Glomerular endothelial cell (primary cell): ENCODE results near the gene IFI6. TPM values are rescaled to one million over a fixed set of nuclear protein-coding genes. Genes with fewer than 3 reads are reported as not detected.
"Not testable (repeated sequence)": the region's sequence is repeated elsewhere in the genome, so short reads cannot be mapped to it uniquely, and the experiment has no call there.

Experiments
- DNase-seq: peaks from one replicate; pipeline ENCODE4 v3.0.0-alpha.2; 2011; ENCODE audit warnings: low read depth, low spot score; ENCODE audit errors: extremely low read depth
- total RNA-seq: library from RNA; depleted of rRNA; stranded (reverse); fragments of >200 nt; gene quantifications from 2 replicates; pipeline ENCODE4 v1.2.3, GENCODE V29; 2015

IFI6 gene
- total RNA-seq, 1 donor from 2014 or later: 277 TPM

GRCh38 chr1:27652111-27652864 is 19.7 kb downstream of the IFI6 start:
- no peak for DNase-seq

DNA sequence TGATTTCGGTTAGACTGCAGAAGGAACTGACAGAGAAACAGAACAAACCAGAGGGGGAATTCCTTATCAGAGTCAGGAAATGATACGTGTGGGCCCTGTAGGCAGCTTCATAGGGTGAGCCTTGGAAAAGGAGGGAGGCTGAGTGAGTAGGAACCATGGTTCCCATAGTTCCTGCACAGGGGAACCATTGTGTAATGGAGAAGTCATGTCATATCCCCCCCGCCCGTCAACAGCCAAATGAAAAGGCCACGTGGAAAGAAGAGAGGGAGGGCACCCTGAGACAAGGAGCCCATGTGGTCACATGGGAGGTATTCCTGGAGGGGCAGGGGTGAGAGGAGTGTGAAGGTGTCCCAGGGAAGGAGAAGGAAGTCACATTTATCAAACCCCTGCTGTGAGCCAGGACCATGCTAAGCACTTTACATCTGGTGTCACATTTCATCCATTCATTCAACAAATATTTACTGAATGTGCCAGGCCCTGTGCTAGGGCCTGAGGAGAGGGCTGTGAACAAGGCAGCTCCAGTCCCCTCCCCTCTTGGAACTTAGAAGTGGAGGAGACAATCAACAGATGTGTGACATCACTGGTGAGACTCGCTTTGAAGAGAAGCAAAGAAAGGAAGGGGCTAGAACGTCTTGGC is 21.3 kb downstream of the IFI6 start:
- DNase-seq: no peak

DNA sequence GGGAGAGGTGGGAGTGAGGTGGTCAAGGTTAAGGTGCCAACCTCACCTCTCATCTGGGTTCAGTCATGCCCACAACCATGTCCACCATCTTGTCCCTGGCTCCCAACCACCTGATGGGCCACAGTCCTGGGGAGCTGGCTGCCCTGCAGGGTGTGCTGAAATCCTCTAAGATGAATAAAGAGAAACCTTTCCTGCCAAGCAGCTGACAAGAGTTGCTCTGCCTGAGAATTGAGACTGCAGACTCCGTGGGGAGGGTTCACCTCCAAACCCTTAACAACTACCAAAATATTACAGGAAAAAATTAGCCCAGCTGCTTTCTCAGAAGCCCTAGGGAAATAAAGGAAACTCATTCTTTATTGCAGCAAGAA is 21.8 kb downstream of the IFI6 start:
- no peak for DNase-seq

DNA sequence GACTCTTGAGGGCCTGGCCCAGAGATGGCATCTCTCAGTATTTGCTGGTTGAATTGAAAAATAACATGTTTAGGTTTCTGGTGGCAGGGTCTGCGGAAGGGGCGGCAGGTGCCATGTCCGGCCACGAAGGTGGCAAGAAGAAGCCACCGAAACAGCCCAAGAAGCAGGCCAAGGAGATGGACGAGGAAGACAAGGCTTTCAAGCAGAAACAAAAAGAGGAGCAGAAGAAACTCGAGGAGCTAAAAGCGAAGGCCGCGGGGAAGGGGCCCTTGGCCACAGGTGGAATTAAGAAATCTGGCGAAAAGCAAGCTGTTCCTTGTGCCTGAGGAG is 22.7 kb downstream of the IFI6 start:
- DNase-seq: no peak

DNA sequence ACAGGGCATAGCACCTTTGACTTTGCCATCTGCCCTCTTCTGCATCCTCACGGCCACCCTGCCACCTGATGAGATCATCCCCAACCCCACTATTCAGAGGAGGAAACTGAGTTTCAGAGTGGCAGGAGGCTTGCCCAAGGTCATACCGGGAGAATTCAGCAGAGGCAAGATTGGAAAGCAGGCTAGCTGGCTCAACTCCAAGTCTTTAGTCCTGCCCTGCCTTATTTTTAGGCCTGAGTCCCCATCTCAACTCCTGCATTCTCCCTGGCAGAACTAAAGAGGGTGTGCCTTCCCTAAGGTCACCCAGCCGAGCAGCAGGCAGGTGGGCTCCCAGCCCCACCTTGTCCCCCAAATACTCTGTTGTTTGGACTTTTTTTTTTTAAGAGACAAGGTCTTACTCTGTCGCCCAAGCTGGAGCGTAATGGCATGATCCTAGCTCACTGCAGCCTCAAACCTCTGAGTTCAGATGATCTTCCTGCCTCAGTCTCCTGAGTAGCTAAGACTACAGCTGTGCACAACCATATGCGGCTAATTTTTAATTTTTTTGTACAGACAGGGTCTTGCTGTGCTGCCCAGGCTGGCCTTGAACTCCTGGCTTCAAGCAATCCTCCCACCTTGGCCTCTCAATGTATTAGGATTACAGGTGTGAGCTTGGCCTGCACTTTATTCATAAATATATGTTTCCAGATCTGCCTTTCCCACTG is 23.2 kb downstream of the IFI6 start:
- DNase-seq: no peak

- no peak for DNase-seq
Observed at GRCh38 chr1:27647328-27647727, 24.7 kb downstream of the IFI6 start.

DNA sequence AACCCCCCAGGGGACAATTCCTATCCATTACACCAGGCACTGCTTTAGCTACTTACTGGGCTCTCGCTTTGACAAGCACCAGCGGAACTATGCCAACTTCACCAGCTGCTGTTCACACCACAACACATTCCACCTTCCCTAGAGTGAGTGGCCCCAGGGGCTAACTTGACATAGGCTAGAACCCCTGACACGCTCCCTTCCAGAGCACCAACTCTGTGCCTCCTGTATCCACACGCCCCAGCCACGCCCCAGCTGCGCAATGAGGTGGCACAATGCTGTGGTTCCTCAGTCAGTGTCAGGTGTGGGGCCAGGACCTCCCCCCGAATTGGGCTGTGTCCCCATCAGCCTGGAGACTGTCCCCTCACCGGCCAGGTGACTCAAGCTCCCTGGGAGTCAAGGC is 25.3 kb downstream of the IFI6 start:
- no peak for DNase-seq

DNA sequence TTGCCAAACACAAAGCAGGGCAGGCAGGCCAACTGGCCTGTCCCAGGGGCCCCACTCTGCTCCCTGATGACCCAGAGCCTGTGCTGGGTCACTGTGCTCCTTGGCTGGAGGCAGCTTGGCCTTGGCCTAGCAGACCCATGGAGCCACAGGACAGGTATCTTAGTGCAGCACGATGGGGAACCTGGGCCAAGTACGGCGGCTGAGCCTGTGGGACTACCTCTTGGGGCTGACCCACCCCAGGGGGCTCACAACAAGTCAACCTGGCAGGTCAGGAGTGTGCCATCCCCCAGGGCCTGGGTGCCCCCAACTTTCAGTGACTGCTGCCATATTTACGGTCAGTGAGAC is 26.9 kb downstream of the IFI6 start:
- DNase-seq: no peak

DNA sequence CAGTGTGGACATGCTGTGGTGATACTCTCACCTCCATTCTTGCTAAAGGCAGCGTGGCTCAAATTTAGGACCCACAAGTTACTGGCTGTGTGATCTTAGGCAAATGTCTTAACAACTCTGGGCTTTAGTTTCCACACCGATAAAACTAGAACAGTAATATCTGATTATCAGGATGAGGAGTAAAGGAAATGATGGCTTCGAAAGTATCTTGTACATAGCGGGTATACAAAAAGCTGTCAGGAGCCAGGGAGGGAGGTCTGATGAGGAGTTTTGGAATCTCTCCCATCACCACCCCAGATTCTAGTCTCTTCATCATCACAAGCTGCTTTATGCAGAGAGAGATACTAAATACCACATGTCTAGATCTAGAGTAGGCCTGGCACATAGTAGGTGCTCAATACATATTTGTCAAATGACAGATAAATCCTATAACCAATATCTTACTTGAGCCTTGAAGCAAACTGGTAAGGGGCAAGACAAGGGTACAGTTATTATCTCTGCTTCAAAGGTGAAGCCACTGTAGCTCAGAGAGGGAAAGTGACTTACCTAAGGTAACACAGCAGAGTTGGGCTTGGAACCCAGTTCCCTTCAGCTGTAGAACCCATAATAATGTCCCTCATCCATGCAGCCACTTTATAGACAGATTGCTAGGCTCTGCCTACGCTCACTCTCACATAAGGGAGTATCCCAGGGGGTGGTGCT is 27.5 kb downstream of the IFI6 start:
- DNase-seq: no peak

DNA sequence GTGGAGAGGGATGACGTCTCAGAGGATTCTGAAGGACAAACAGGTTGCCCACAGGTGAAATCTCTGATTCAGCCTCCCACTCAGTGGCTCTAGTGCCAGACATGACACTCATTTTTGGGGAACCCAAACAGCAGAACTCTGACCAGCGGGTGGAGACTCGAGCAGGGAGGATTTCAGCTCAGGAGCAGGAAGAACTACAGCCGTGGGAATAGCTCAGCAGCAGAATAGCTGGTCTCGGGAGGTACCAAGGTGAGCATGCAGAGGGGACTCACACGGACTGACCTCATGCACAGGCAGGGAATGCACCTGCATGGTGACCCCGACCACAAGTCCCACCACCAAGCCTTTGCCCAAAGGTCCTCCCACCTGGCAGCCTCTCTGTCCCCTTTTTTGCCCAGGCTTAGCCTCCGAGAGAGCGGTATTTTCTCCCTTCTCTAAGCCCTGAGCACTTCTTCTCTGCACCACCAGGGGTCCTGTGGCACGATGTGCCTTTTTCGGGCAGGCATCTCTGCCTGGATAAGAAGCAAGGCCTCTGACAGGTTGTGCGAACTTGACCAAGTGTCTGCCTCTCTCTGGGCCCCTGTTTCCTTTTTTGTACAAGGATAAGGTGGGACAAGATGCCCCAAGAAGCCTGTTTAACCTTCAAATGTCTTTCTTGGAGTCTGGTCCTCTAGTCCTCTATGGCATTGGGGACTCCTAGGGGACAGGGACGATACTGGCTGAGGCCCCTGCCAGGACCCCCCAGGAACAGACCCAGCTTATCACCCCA is 28.2 kb downstream of the IFI6 start:
- DNase-seq: no peak

GRCh38 chr1:27640514-27640913 is 31.5 kb downstream of the IFI6 start:
- not testable (repeated sequence) for DNase-seq

GRCh38 chr1:27638805-27639204 is 33.2 kb downstream of the IFI6 start:
- DNase-seq: no peak

DNA sequence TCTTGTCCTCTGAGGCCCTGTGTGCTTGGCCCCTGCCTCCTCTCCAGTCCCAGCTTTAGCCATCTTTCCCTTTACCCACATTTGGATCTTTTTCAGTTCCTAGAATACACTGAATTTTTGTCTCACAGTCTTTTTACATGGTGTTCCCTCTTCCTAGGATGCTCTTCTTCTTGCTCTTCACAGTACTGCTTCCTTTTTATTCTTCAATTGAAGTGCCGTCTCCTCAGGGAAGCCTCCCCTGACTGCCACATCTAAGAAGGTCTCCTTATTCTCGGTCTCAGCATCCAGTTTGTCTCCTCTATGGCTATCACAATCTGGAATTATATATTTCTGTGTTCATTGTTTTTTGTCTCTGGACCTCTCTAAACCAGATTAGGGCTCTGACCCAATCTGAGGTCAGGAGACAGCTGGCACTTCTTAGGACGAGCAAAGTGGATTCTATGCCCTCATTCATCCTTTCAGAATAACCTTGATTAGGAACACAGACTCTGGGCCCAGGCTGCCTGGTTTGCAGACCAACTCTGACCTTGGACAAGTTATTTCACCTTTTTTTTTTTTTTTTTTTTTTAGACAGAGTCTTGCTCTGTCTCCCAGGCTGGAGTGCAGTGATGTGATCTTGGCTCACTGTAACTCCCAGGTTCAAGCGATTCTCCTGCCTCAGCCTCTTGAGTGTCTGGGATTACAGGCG is 33.8 kb downstream of the IFI6 start:
- DNase-seq: no peak

- DNase-seq: no peak
Observed at GRCh38 chr1:27635396-27636142, 36.4 kb downstream of the IFI6 start.

DNA sequence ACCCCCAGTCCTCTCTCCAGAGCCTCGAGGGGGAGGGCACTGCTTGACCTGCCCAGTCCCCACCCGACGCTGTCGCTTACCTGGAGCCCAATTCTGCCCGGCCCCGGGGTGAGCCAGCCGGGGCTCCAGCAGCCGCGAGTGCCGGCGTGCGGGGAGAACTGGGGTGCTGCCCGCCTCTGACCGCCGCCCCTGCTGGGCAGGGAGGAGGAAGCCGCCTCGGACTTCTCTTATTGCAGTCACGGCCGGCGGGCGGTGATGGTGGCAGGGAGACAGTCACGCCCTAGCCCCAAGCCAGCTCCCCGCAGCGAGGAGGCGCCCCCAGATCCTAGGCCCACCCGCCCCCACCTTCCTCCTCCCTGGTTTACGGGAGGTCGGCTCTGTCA is 37.0 kb downstream of the IFI6 start, which contains the start of gene FGR:
FGR (minus strand) TSS at position 201 of the 383 bp plus-strand sequence. CDS start 11,269 bp downstream, outside the sequence.
- DNase-seq: no peak

DNA sequence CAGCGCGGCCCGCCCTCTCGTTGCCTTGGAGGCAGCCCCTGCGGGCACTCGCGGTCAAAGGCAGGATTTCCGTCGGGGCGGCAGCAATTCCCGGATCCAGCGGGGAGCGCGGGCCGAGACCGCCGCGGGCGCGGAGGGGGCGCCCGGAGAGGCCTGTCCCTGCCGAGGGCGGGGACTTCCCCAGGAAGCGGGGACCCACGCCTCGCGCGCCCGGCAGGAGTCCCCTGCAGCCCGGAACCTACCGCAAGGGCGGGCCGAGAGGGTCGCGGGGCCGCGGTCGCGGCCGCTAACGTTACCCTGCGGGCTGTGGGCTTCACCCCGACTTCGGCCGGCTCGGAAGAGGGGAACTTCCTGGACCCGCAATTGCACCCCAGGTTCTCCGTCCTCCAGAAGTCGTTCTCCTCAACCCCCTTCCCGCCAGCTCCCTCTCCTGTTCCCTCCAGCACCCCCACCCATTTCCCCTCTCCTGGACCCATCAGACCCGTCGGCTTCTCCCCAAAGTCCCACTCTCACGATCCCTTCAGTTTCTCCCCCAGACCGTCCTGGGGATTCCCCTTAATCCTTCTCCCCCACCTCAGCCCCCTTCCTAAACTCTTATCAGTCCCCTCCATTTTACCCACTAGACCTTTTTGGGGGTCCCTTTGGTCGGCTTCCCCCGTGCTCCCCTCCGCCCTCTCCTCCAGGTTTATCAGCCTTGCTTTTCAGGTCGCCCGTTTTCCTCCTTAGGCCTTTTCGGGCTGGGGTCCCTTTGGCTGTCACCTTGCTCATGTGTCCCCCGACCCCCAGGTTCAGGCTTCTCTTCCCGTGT is 37.6 kb downstream of the IFI6 start:
- no peak for DNase-seq

DNA sequence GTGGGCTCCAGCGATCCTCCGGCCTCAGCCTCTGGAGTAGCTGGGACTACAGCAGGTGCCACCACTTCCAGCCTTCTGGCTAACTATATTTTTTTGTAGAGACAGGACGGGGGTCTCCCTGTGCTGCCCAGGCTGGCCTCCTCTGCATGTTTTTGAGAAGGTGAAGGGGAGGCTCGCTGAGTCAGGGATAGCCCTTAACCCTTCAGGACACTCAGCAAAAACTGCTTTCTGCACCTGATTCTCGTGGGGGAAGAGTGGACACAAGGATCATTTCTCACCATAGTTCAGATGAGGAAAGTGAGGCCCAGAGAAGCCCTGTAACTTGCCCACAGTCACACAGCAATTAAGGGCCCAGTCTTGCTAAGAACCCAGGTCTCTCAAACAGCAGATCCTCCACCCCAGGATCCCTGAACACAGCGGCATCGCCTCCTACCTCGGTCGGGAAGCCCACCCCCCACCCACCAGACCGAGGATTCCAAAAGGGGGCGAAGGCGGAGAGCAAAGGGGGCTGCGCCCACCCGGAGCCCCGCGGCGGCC is 38.3 kb downstream of the IFI6 start:
- DNase-seq: no peak

DNA sequence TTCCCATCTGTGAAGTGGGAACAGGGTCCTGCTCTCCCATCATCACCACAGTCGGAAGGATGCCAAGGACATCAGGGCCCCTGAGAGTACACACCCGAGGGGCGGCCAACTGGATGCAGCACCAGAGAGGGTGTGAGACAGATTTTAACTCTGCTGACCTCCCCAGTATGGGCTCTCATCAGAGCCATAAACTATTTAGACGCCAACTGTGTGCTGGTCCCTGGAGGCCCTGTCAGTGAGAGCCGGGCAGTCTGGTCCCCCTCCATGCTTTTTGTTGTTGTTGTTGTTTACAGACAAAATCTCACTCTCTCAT is 38.7 kb downstream of the IFI6 start:
- DNase-seq: no peak
